CD4-positive, alpha-beta T cell treated with Interleukin-12 subunit alpha and Interleukin-12 subunit beta, for 1 hour (primary cell): ENCODE results near the gene ELANE.
"Not testable (repeated sequence)": the region's sequence is repeated elsewhere in the genome, so short reads cannot be mapped to it uniquely, and the experiment has no call there.

Experiments used
- DNase-seq: peaks from one replicate; pipeline ENCODE4 v3.0.0-alpha.2; 2020

The ELANE gene

GRCh38 chr19:881385-882071 lies 29.4 kb downstream of the ELANE start:
- DNase-seq = no peak

DNA sequence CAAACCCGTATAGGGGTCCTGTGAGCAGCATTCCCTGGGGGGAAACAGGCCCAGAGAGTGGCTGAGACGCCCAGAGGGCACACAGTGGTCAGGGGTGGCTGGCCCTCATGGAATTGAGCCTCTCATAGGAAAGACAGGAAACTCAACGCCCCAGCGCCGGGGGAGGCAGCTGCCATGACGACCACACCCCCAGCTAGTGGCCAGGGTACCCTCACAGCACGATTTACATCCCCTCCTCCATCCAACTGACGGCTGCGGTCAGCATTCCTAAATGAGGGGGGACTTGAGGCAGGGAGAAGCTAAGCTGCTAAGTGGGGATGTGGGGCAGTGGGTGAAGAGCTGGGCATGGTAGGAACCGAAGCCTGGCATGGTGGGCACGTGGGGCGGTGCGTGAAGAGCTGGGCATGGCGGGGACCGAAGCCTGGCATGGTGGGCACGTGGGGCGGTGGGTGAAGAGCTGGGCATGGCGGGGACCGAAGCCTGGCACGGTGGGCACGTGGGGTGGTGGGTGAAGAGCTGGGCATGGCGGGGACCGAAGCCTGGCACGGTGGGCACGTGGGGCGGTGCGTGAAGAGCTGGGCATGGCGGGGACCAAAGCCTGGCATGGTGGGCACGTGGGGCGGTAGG lies 30.9 kb downstream of the ELANE start:
- no peak for DNase-seq

DNA sequence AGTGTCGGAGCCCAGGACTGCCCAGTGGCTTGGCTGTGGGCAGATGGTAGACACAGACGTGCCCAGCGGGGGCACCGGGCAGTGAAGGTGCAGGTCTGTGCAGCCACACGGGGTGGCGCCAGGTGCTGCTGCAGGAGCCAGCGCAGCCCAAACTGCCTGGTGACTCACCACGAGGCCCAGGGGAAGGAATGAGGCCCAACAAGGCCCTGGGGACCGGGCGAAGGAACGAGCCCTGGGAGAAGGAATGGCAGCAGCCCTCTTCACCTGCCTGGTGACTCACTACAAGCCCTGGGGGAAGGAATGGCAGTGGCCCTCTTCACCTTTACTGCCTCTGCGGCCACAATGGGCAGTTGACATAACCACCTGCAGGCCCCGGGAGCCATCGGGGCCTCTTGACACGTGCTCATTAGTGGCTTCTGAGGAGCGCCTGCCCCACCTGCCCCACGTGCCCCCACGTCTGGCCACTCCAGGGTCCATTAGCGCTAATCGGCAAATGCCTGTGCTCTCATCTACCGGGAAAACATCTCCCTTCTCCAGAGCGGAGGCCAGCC lies 31.6 kb downstream of the ELANE start:
- DNase-seq = no peak

GRCh38 chr19:884420-885211 lies 32.5 kb downstream of the ELANE start:
- DNase-seq = no peak

DNA sequence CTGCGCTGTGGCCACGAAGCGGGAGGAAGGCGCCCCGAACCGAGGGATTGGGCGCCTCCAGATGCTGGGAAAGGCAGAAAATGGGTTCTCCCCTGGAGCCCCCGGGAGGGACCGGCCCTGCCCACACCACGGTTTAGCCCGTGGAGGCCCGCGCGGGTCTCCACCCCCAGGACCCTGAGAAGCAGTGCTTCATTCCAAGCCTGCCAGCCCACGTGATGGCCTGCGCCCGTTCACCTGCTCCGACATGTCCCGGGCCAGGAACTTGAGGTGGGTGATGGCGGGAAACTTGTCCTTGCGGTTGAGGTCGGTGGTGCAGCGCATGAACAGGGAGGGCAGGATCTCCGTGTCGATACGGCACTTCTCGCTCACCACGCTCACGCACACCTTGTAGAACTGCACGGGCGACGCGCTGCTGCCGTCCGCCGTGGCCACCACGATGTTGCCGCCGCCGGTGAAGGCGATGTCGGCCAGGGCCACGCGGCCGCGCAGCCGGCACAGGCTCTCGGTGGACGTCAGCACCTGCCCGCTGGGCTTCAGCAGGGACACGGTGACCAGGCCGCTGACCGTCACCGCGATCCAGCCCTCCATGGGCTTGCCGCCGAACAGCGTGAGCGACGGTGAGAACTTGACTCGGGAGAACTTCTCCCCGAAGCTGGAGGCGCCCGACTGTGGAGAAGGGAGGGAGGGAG lies 33.6 kb downstream of the ELANE start:
- no peak for DNase-seq

GRCh38 chr19:887072-887471 lies 35.0 kb downstream of the ELANE start:
- no peak for DNase-seq

DNA sequence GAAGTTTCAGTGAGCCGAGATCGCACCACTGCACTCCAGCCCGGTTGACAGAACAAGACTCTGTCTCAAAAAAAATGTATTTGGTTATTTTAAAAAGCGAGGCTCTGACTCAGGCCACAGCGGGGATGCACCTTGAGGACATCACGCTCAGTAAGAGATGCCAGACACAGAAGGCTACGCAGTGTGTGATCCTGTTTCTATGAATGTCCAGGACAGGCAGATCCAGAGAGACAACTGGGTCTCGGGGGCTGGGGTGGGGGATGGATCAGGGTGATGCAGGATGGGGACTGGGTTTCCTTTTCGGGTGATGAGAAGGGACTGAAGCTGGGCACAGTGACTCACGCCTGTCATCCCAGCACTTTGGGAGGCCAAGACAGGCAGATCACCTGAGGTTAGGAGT lies 35.5 kb downstream of the ELANE start:
- no peak for DNase-seq

- DNase-seq = no peak
Measured at GRCh38 chr19:888581-889385, 36.7 kb downstream of the ELANE start.

DNA sequence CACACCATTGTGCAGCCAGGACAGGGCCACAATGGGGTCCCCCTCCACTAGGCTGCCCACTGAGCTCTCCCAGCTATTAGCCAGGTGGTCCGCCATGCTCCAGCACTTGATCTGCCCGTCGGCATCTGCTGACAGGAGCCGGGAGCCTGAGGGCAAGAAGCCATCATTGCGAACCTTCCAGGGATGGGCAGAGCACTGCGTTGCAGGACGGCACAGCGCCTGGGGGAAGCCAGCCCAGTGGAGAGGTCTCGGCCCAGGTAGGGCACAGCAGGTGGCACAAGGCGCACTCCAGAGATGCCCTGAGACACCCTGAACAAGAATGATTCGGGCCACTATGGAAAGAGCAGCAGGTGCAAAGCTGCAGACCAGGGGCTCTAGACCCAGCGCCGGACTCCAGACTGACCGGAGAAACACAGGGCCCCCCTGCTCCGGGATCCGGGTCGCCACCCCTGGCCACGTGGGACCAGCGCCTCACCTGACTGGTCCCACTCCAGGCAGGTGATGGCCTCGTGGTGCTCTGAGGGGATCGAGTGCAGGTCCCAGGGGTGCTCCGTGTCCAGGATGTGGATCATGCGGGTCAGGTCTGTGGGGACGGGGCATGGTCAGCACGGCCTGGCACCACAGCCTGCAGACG lies 37.7 kb downstream of the ELANE start:
- DNase-seq = no peak

GRCh38 chr19:890831-891230 lies 38.7 kb downstream of the ELANE start:
- no peak for DNase-seq

DNA sequence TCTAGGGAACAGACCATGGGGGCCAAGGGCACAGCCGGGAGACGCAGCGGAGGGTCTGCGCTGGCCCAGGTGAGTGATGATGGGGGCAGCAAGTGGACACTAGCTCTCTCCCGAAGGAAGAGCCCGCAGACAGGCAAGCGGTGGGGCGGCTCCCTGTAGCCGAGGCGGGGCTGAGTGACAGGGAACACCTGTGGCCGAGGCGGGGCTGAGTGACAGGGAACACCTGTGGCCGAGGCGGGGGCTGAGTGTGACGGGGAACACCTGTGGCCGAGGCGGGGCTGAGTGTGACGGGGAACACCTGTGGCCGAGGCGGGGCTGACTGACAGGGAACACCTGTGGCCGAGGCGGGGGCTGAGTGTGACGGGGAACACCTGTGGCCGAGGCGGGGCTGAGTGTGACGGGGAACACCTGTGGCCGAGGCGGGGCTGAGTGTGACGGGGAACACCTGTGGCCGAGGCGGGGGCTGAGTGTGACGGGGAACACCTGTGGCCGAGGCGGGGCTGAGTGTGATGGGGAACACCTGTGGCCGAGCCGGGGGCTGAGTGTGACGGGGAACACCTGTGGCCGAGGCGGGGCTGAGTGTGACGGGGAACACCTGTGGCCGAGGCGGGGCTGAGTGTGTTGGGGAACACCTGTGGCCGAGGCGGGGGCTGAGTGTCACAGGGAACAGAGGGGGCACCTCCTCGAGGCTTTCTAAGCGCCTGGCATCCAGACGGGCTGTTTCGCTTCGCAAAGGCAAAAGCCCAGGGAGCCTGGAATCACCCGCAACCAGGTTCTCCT lies 39.5 kb downstream of the ELANE start:
- DNase-seq = not testable (repeated sequence)

- no peak for DNase-seq
Measured at GRCh38 chr19:892243-892893, 40.3 kb downstream of the ELANE start.

DNA sequence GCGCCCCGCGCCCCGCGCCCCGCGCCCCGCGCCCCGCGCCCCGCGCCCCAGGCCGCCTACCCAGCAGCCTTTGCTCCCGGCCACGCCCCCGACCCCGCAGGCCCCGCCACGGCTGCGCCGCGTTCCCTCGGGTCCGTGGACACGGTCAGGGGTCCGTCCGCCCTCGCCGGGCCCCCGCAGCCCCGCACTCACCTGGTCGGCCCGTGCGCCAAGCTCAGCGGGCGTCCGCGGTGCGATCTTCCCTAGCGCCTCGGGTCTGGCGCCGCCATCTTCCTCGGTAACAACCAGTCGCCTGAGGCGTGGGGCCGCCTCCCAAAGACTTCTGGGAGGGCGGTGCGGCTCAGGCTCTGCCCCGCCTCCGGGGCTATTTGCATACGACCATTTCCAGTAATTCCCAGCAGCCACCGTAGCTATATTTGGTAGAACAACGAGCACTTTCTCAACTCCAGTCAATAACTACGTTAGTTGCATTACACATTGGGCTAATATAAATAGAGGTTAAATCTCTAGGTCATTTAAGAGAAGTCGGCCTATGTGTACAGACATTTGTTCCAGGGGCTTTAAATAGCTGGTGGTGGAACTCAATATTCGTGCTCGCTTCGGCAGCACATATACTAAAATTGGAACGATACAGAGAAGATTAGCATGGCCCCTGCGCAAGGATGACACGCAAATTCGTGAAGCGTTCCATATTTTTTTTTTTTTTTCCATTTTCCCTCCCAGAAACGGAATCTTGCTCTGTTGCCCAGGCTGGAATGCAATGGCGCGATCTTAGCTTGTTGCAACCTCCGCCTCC lies 41.0 kb downstream of the ELANE start, which contains the start of the genes MED16 and RNU6-9:
Gene MED16 (minus strand): TSS at position 294 of the 796 bp plus-strand sequence. CDS start 2,056 bp downstream, outside the sequence.
Gene RNU6-9 (plus strand): TSS at position 591 of the 796 bp plus-strand sequence.
- peak; percentile 93 for DNase-seq

DNA sequence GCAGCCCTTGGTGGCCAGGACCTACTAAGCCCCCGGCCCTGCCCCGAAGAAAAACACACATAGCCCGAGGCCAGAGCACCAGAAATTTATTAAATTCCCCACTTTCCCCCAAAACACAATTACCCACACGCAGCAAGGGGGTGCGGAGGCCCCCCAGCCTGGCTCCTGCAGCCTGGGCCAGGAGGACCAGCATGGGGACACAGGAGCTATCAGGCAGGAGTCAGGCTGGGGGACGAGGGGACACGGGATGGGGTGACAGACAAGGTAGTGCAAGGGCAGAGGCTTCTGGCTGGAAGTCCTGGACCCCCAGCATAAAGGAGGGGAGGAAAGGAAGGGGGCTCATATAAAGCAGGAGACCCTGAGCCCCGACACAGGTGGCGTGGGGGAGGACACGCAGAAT lies 44.3 kb downstream of the ELANE start:
- DNase-seq = no peak

DNA sequence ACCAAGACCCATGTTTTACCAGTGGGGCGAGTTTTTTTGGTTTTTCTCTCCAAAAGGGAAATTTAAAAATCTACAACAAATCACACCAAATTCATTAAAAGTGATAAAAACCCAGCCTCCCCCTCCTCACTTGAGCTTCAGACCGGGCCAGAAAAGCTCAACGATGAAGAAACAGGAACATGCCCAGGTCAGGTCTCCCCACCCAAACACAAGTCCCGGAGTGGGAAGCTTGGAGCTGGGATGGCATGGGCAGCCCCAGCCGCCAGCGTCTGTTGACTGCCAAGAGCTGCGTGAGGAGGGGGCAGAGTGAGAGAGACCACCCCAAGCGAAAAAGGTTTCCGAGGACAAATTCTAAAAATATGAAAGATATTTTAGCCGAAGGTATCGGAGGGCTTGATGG lies 44.9 kb downstream of the ELANE start:
- DNase-seq = no peak

GRCh38 chr19:897442-898039 lies 45.4 kb downstream of the ELANE start:
- DNase-seq = no peak

GRCh38 chr19:898663-899062 lies 46.6 kb downstream of the ELANE start:
- DNase-seq = no peak

DNA sequence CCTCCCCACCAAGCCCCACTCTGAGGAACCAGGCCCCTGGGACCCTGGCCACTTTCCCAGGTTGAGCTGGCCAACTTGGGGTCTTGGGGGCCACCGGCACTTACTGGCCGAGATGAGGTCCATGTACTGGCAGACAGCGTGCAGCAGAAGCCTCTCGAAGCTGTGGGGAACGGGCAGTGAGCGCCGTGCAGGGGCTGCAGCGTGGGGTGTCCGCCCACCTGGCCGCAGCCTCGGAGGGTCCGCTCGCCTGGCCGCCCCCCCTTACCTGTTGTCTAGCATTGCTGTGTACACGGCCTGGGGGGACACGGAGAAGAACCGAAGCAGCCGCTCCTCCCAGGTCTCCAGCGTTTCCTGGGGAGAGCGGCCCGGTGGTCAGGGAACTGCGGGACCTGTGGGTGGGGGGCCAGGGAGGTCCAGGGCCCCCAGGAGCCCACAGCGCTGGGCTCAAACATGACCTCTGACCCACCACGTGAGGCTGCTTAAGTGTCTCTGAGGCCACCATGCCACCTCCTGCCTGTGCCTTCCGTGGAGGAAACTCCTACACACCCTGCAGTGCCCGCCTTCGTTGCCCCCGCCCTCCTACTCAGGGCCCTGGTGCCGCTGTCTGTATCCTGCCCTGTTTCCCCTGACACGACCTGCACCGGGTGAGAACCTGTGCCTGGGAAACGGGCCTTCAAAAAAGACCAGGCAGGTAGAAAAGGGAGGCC lies 47.4 kb downstream of the ELANE start:
- no peak for DNase-seq
